GM23338 (cell line): Measurements from ENCODE around the gene USF2.

ENCODE experiments used
- CTCF ChIP-seq, 2 experiments: fragments of 200-600 bp in 1 of 2; sonication (generic) in 1 of 2; conservative IDR thresholded peaks; 2 replicates each; pipeline versions ENCODE4 v1.5.1 to v1.6.1; 2016 to 2017; ENCODE audit warnings: antibody characterized with exemption in 2 of 2, low read depth in 2 of 2, mild to moderate bottlenecking in 2 of 2, moderate library complexity in 1 of 2
- REST ChIP-seq: IDR thresholded peaks from one replicate; pipeline ENCODE4 v1.6.1; 2018; ENCODE audit warnings: antibody characterized with exemption; ENCODE audit not compliant: unreplicated experiment

GRCh38 chr19:35256566-35256965 is 12.2 kb upstream of the USF2 start:
- TF ChIP-seq CTCF (conservative IDR thresholded peaks at IDR 0.05; ENCODE audit: low read depth in 2 of 2) (no peak), REST (no peak)
